ENCODE data around the gene DCAF8.
A peak's percentile ranks its signal among the peaks of the same experiment; 100 is the strongest.

Gene DCAF8

DNA sequence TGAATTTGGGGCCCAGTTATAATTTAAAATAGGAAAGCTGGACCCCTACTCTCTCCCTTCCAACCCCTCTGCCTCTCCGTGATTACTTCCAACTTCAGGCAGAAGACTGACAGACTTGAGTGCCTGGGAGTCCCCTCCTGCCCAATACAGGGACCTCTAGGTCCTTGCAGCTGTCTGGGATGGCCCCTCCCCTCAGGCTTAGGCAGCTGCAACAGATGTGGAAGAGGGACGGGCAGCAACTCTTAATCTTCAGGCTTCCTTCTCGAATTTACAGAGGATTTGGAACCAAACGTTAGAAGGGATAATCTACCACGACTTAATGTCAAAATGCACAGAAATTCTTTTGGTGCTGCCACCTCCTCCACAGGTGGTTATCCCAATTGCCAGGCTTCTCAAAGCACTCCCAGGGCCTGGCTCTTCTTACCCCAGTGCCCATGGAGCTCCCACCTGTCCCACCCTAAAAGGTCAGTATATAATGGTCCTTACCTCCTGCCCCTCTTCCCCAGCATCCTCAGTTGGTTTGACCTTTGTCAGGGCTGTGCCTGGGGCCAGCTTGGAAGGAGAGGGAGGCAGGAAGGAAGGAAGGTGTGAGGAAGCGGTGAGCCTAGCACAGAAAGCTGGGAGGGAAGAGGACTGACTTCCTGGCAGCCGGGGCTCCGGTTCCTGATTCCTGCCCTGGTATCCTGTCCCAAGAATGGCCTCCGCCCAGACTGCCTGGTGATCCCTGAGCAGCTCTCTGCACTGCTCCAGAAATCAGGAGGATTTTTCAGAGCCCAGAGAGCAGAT, 54.4 kb downstream of the DCAF8 start:
- peaks cover 58% of the 10 kb centered on the region; the same call in 1 of the 2 replicates for H4K20me1 ChIP-seq
- no peak for TF ChIP-seq Cebpa-rat (IDR thresholded peaks at IDR 0.05)
- H3K27me3 ChIP-seq = no peaks in the 10 kb centered on the region
- peaks cover 57% of the 10 kb centered on the region for H3K36me3 ChIP-seq
- peak overlapping the region; percentile 7; the same call in 1 of the 2 replicates for H3K4me2 ChIP-seq
- H3K4me3 ChIP-seq = no peak overlapping the region
- no peak overlapping the region for H3K27ac ChIP-seq
- H3K4me1 ChIP-seq = peaks cover 65% of the 10 kb centered on the region
- no peak overlapping the region for H3K9ac ChIP-seq
- H3K9me3 ChIP-seq = no peaks in the 10 kb centered on the region

DNA sequence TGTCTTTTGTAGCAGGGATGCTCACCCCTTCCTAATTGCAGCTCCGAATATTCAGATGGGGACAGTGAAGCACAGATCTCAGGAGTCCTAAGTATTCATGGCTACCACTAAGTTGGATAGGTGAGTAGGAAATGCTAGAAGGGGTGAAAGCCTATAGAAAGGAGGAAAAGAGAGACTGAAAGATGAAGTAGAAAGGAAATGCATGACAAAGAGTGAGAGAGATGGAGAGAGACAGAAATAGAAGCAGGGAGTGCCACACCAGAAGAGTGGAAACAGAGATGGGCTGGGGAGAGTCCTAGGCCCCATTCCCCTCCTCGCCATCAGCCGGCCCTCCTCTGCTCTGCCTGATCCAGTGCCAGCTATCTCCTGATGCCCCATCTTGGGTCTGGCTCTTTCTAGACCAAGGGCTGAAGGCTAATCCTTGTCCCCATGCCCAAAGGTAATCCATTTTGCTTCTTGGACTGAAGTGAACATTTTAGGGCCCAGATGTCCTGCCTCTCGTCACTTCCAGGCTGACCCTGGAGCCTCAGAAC, 55.2 kb downstream of the DCAF8 start:
- Histone ChIP-seq H3K9ac (no peak overlapping the region), H3K36me3 (peaks cover 49% of the 10 kb centered on the region), H3K4me3 (no peak overlapping the region), H3K27ac (no peak overlapping the region), H3K4me1 (peaks cover 65% of the 10 kb centered on the region), H3K9me3 (no peaks in the 10 kb centered on the region), H3K27me3 (no peaks in the 10 kb centered on the region), H3K4me2 (peak overlapping the region; percentile 90), H4K20me1 (peaks cover 58% of the 10 kb centered on the region; the same call in 1 of the 2 replicates)
- TF ChIP-seq Cebpa-rat (IDR thresholded peaks at IDR 0.05) = no peak

DNA sequence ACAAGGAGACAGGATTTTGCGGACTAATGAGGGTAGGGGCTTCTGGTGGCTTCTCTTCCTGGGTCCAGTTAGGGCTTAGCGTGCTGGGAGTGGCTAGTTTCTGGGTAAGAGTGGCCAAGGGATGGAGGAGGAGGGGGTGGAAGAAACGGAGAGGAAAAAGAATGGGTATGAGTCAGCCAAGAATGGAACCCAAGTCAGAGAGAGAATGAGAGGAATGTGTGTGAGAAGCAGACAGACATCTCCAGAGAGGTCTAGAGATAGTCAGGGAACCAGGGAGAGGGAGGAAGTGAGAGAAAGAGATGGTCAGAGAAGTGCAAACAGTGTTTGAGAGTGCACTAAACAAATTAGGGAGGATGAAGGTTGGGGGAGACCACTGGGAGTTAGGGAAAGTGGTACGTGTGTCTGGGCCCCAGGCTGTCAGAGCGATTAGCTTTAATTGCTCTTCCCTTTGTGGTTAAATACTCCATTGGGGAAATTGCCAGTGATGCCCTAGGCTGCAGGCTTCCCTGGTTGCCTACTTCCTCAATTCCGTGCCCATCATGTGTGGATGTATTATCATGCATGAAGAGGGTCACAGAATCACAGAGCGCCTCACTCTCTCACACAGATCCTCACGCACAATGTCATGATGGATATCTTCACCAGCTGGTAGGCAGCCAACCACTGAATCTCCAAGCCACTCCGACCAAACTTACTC, 55.8 kb downstream of the DCAF8 start:
- Histone ChIP-seq H3K36me3 (peaks cover 43% of the 10 kb centered on the region), H3K4me2 (peak overlapping the region; percentile 90), H3K9me3 (no peaks in the 10 kb centered on the region), H3K9ac (peak overlapping the region; percentile 95), H3K27me3 (no peaks in the 10 kb centered on the region), H3K4me3 (peak overlapping the region; percentile 96), H3K4me1 (peaks cover 65% of the 10 kb centered on the region), H3K27ac (peak overlapping the region; percentile 93; the same call in 1 of the 2 replicates), H4K20me1 (peaks cover 56% of the 10 kb centered on the region; the same call in 1 of the 2 replicates)
- TF ChIP-seq Cebpa-rat (IDR thresholded peaks at IDR 0.05) = no peak

DNA sequence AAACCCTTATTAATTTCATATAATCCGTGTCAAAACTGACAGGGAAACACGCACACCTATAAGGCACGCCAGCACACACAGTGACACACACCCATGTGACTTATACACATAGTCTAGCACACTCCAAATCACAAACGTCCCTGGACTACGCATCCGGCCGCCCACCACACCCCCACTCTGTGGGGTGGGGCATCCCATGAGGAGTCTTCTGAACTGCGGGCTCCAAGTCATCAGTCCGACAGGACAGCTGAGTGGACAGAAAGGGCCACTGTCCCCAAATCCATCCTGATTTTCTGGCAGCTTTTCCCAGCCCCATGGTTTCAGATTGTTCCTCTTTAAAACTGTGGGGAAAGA, 56.3 kb downstream of the DCAF8 start:
- H3K9me3 ChIP-seq = no peaks in the 10 kb centered on the region
- peaks cover 37% of the 10 kb centered on the region for H3K36me3 ChIP-seq
- H3K27ac ChIP-seq = peak overlapping the region; percentile 93
- TF ChIP-seq Cebpa-rat (IDR thresholded peaks at IDR 0.05) = no peak
- H3K4me3 ChIP-seq = peak overlapping the region; percentile 96
- peaks cover 50% of the 10 kb centered on the region; the same call in 1 of the 2 replicates for H4K20me1 ChIP-seq
- H3K9ac ChIP-seq = peak overlapping the region; percentile 95
- peak overlapping the region; percentile 90 for H3K4me2 ChIP-seq
- H3K27me3 ChIP-seq = no peaks in the 10 kb centered on the region
- peaks cover 65% of the 10 kb centered on the region for H3K4me1 ChIP-seq

DNA sequence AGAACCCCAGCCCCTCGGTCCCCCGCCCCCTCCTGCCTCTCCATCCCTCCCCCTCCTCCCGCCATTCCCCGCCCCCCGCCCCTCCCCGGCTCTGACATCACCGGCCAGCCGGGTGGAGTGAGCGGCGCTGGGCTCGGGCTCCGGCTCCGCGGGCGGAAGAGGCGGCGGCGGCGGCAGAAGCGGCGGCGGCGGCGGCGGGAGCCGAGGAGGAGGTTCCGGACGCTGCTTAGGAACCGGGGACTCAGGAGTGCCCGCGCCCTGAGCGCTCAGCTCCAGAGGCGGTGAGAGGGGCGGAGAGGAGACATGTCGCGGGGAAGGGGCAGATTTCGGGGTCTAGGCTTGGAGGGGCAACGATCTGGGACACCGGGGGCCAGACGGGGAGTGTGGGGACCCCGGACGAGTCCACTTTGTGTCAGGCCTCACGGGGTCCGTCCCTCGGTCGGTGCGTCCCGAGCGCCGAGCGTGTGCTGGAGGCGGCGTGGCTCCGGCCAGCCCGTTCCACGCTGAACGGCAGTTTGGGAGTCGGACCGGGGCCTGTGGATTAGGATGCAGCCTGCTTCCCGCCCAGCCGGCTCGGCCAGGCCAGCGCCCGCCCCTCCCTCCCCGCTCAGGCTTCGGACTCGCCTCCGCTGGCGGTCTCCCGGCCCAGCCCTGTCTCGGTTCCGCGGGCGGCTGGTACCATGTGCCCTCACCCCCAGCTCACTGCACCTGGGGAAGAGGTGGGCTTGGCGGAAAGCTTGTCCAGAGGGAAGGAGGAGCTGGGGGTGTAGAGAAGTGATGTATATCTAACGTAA, 56.9 kb downstream of the DCAF8 start, which contains the start of gene PEA15:
Gene PEA15, plus strand, starts transcription at position 143 of the 794 bp plus-strand sequence. CDS start 6,161 bp downstream, outside the sequence.
- Histone ChIP-seq H4K20me1 (peaks cover 45% of the 10 kb centered on the region; the same call in 1 of the 2 replicates), H3K9ac (peak within 1 kb of the TSS; percentile 95), H3K27me3 (no peaks in the 10 kb centered on the region), H3K36me3 (peaks cover 31% of the 10 kb centered on the region), H3K4me3 (peak within 1 kb of the TSS; percentile 96), H3K27ac (peak within 1 kb of the TSS; percentile 93), H3K9me3 (no peaks in the 10 kb centered on the region), H3K4me1 (peaks cover 62% of the 10 kb centered on the region), H3K4me2 (peak within 1 kb of the TSS; percentile 90)
- TF ChIP-seq Cebpa-rat (IDR thresholded peaks at IDR 0.05) = no peak

DNA sequence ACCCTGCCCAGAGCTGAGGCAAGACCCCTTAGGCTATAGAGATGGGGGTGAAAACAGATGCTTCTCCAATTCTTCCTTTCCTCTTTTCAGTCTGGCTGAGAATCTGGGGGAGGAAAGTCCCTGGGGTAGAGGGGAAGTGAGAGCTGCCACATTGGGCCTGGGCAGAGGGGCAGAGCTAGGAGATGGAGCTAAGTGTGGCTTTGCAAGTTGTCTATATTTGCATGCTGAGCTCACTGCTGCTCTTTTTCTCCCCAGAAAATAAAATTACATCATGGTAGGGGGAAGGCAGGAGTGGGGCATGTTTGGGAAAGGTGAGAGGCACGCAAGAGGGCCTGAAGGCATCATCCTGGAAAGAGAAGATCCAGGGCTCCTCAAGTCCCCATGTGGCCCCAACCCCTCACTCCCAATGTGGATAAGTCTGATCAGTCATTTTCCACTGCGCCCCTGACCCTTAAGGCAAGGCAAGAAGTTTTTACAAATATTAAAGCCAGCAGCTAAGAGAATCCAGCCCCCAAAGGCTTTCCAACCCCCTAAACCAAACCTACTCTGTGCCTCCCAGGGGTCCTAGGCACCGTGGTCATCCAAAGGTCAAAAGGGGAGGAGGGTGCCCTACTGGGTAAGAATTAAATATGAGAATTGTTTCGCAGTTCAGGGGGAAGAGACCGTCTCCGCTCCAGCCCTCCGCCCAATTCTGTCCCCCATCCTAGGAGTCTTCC, 57.7 kb downstream of the DCAF8 start:
- H3K27me3 ChIP-seq = no peaks in the 10 kb centered on the region
- peaks cover 55% of the 10 kb centered on the region for H3K4me1 ChIP-seq
- H3K4me3 ChIP-seq = peak overlapping the region; percentile 96
- no peak for TF ChIP-seq Cebpa-rat (IDR thresholded peaks at IDR 0.05)
- H3K36me3 ChIP-seq = peaks cover 24% of the 10 kb centered on the region
- H3K9me3 ChIP-seq = no peaks in the 10 kb centered on the region
- H4K20me1 ChIP-seq = peaks cover 38% of the 10 kb centered on the region; the same call in 1 of the 2 replicates
- H3K9ac ChIP-seq = peak overlapping the region; percentile 49; the same call in 1 of the 2 replicates
- H3K4me2 ChIP-seq = peak overlapping the region; percentile 82
- peak overlapping the region; percentile 10 for H3K27ac ChIP-seq

DNA sequence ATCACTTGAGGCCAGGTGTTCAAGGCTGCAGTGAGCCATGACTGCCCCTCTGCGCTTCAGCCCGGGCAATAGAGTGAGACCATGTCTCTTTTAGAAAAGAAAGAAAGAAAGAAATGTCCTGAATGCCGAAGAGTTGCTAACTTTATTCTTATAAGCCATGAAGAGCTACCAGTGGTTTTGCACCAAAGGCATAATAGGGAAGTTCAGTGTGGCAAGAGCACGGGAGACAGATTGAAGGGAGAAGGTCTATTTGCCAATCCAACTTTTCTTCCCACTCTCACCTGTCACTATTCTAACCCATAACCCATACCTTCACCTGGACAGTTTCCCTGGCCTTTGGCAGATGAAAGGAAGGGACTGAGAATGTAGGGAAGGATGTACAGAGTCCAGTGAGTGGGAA, 61.6 kb downstream of the DCAF8 start:
- Histone ChIP-seq H3K9me3 (no peaks in the 10 kb centered on the region), H4K20me1 (no peaks in the 10 kb centered on the region), H3K27me3 (no peaks in the 10 kb centered on the region), H3K27ac (no peak overlapping the region), H3K4me1 (peaks cover 18% of the 10 kb centered on the region), H3K36me3 (no peaks in the 10 kb centered on the region), H3K4me2 (no peak overlapping the region), H3K4me3 (no peak overlapping the region), H3K9ac (no peak overlapping the region)
- no peak for TF ChIP-seq Cebpa-rat (IDR thresholded peaks at IDR 0.05)

DNA sequence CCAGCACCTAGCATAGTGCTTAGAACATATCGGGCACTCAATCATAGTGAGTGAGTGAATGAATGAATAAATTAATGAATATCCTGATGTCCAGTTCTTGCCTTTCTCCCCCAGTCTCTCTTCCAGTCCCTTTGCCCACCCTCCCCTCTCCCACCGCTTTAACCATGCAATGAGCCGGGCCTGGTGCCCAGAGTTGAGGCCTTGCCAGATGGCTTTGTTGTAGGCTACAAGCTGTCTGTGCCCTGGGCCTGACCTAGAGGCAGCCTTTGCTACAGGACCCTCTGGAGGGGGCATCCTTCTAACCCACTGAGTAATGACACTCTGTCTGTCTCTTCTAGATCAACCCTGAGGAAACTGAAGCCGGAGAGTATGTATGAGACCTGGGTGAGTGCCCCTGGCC, 65.1 kb downstream of the DCAF8 start:
- H3K9me3 ChIP-seq = no peaks in the 10 kb centered on the region
- H3K4me1 ChIP-seq = no peaks in the 10 kb centered on the region; the same call in 1 of the 2 replicates
- H3K4me3 ChIP-seq = no peak overlapping the region
- H4K20me1 ChIP-seq = no peaks in the 10 kb centered on the region
- H3K27me3 ChIP-seq = no peaks in the 10 kb centered on the region
- H3K27ac ChIP-seq = no peak overlapping the region
- no peak for TF ChIP-seq Cebpa-rat (IDR thresholded peaks at IDR 0.05)
- no peak overlapping the region for H3K4me2 ChIP-seq
- no peak overlapping the region for H3K9ac ChIP-seq
- H3K36me3 ChIP-seq = no peaks in the 10 kb centered on the region

DNA sequence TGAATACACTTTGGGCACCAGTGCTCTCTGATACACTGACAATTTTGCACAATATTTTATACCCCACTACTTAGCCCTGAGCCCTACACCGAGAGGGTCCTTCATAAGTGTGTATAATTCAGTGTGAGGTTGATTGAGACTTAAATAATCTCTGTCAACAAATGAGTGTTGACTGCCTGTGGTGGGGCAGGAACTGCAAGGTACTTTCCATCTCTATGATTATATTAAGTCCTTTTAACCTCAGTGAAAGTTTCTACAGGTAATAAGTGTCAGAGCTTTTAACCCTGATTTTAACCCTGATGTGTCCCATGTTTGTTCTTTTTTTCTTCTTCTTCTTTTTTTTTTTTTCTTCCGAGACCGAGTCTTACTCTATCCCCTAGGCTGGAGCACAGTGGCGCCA, 66.2 kb downstream of the DCAF8 start:
- Histone ChIP-seq H3K9ac (no peak overlapping the region), H3K4me2 (no peak overlapping the region), H3K4me1 (no peaks in the 10 kb centered on the region; the same call in 1 of the 2 replicates), H3K4me3 (no peak overlapping the region), H3K9me3 (no peaks in the 10 kb centered on the region), H4K20me1 (no peaks in the 10 kb centered on the region), H3K36me3 (no peaks in the 10 kb centered on the region), H3K27ac (no peak overlapping the region), H3K27me3 (no peaks in the 10 kb centered on the region)
- TF ChIP-seq Cebpa-rat (IDR thresholded peaks at IDR 0.05) = no peak

Measured in BLaER1 (cell line).